Measurements from ENCODE around the gene SERPINB2.
"Not testable (repeated sequence)": the region's sequence is repeated elsewhere in the genome, so short reads cannot be mapped to it uniquely, and the experiment has no call there.

Gene SERPINB2

DNA sequence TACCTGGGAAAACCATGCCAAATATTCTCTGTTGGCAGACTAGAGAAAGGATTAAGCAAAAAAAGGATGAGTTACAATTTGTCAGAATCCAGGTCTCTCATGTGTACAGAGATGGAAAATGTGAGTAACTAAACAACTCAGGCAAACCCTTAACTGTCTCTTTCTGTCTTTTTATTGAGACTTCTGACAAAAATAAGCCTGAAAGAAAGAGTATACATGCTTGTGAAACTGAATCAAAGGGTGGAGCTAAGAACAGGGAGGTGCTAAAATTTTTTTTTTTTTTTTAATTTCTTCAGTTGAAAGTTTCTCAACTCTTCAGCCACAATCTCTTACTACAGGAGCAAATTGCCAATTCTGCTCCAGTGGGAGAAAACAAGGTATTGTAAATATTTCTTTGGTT is 20.2 kb downstream of the SERPINB2 start, which contains the start of gene SERPINB10:
SERPINB10 (plus strand) TSS at position 295 of the 400 bp plus-strand sequence. CDS start 7,553 bp downstream, outside the sequence.
- no peak within 1 kb of the TSS for H3K4me3 ChIP-seq (ENCODE audit: low read depth, low read length)
- TF ChIP-seq, protein P1, sequence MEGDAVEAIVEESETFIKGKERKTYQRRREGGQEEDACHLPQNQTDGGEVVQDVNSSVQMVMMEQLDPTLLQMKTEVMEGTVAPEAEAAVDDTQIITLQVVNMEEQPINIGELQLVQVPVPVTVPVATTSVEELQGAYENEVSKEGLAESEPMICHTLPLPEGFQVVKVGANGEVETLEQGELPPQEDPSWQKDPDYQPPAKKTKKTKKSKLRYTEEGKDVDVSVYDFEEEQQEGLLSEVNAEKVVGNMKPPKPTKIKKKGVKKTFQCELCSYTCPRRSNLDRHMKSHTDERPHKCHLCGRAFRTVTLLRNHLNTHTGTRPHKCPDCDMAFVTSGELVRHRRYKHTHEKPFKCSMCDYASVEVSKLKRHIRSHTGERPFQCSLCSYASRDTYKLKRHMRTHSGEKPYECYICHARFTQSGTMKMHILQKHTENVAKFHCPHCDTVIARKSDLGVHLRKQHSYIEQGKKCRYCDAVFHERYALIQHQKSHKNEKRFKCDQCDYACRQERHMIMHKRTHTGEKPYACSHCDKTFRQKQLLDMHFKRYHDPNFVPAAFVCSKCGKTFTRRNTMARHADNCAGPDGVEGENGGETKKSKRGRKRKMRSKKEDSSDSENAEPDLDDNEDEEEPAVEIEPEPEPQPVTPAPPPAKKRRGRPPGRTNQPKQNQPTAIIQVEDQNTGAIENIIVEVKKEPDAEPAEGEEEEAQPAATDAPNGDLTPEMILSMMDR (IDR thresholded peaks at IDR 0.05; ENCODE audit: borderline replicate concordance, insufficient read depth, low read depth, low read length) = no peak

DNA sequence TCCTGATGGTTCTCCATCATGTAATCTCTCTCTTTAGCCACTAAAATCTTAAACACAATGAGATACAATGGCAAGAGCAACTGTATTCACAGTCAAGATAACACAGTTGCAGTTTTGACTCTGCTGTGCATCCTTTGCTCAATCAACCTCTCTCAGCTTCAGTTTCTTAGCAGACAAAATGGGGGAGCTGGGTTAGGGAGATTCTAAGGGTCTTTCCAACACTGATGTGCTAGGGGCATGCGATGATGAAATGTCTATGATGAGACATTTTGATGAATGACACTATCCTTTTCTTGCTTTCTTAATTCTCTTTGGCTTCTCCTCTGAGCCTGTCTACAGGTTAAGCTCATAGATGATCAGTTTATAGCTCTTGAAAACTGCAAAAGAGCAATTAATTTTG is 21.4 kb downstream of the SERPINB2 start:
- TF ChIP-seq, protein P1 (IDR thresholded peaks at IDR 0.05; ENCODE audit: borderline replicate concordance, insufficient read depth, low read depth, low read length) = no peak

DNA sequence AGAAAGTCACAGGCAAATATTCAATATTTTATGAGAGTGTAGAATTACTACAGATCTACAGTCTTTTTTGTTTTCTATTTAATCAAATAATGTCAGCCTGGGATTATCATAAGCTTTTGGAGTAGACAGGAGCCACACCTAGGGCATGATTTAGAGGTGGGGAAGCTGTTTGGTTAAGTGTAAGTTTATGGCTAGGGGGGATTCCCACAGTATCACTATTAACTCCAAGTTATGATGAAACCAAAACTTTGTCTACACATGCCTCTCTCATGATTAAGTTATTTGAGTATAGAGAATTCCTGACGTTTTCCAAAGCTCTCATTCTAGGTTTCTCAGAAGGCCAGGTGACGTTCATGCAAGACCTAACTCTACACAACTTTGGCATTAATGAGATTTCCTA is 22.4 kb downstream of the SERPINB2 start:
- no peak overlapping the region for H3K4me3 ChIP-seq (ENCODE audit: low read depth, low read length)
- TF ChIP-seq, protein P1 (IDR thresholded peaks at IDR 0.05; ENCODE audit: borderline replicate concordance, insufficient read depth, low read depth, low read length) = no peak

More for the DNA sequence above, 21.4 kb downstream of the SERPINB2 start:
- H3K4me3 ChIP-seq (ENCODE audit: low read depth, low read length) = no peak overlapping the region

DNA sequence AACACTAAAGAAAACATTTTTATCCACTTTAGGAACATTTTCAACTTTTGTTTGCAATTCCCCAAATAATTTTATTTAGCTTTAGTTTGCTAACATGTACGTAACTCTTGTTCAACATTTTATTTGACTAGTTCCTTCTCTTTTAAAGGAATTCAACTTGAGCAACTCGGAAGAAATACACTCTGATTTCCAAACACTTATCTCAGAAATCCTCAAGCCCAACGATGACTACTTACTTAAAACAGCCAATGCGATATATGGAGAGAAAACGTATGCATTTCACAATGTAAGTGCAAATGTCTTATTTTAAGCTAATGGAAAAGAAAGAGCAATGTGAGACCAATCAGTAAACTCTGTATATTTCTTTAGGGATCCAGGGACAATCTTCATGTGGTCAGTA is 30.3 kb downstream of the SERPINB2 start:
- TF ChIP-seq, protein P1 (IDR thresholded peaks at IDR 0.05; ENCODE audit: borderline replicate concordance, insufficient read depth, low read depth, low read length) = no peak
- H3K4me3 ChIP-seq (ENCODE audit: low read depth, low read length) = no peak overlapping the region

- H3K4me3 ChIP-seq (ENCODE audit: low read depth, low read length) = no peak overlapping the region
- TF ChIP-seq, protein P1 (IDR thresholded peaks at IDR 0.05; ENCODE audit: borderline replicate concordance, insufficient read depth, low read depth, low read length) = no peak
Measured at GRCh38 chr18:63922049-63922448, 34.5 kb downstream of the SERPINB2 start.

DNA sequence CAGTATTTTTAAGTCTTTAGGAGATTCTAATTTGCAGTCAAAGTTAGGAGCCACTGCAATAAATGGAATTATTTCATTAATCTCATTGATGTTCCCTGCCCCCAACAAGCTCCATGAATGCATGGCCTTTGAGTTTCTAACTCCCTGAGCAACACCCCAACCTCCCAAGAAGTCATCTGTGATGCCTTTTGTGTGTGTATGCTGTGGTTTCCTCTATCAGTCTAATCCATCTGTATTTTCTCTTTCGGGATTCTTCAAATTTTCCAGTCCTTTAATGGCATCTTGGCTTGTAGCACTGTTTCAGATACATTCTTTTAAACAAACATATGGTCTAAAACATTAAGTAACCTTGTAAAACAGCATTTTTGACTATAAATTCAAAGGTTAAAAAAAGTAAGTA is 37.0 kb downstream of the SERPINB2 start:
- TF ChIP-seq, protein P1 (IDR thresholded peaks at IDR 0.05; ENCODE audit: borderline replicate concordance, insufficient read depth, low read depth, low read length) = no peak
- H3K4me3 ChIP-seq (ENCODE audit: low read depth, low read length) = no peak overlapping the region

DNA sequence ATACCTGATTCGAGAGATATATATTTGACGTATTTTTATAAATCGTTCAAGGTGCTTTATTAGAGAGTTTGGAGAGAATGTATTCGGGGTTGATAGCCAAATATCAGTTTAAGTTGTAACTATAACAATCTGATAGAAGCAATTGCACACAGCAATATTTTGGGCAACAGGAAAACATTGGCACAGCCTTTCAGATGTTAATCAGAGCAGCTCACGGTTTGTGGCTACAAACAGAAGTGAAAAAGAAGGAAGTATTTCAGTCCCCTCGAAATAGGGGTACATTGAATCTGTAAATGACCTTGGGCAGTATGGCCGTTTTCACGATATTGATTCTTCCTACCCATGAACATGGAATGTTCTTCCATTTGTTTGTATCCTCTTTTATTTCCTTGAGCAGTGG is 40.8 kb downstream of the SERPINB2 start:
- no peak overlapping the region for H3K4me3 ChIP-seq (ENCODE audit: low read depth, low read length)
- TF ChIP-seq, protein P1 (IDR thresholded peaks at IDR 0.05; ENCODE audit: borderline replicate concordance, insufficient read depth, low read depth, low read length) = no peak

DNA sequence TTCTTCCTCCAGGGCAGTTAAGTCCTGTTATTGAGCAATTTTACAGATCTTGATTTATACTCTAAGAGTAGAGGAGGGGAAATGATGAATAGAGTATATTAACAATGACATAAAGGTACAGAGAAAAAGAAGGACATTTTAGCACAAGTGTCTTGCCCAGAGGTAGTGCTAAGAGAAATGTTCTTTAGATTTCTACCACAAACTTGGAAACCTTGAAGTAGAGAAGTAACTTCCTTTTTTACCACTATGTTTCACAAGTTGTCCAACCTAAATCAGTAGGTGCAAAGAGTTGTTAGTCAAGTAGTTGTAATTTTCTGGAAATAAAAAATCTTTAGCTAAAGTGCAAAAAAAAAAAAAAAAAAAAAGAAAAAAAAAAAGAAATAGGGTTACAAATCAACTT is 41.9 kb downstream of the SERPINB2 start:
- not testable (repeated sequence) for H3K4me3 ChIP-seq (ENCODE audit: low read depth, low read length)

Measured in GM12875 (cell line).